K562 (cell line): ENCODE data around the gene FAM20C. TPM values are rescaled to one million over a fixed set of nuclear protein-coding genes. Genes with fewer than 3 reads are reported as not detected.
A peak's percentile ranks its signal among the peaks of the same experiment; 100 is the strongest.

ENCODE experiments used
- ATAC-seq: fragments of 200-7000 bp; cut with Tn5 transposase; 3 replicates; pipeline ENCODE4 v1.9.1; 2020; ENCODE audit warnings: moderate library complexity
- BruUV-seq: library from RNA; stranded (reverse); fragments of 400-500 nt; replicated peaks from 2 replicates; lab custom pipeline; 2021; lab: Mats Ljungman, UMichigan
- CTCF ChIA-PET: fragments of 300-600 bp; formaldehyde crosslinking; extraction: SDS; loops from one replicate; lab custom pipeline; 2021; ENCODE audit warnings: low intra/inter-chr PET ratio; lab: Yijun Ruan, JAX
- POLR2A ChIA-PET: fragments of 300-600, 350-650 bp; sonication (Branson Sonifier 250); formaldehyde crosslinking; extraction: SDS; loops from one replicate; lab custom pipeline; 2021; ENCODE audit warnings: antibody characterized with exemption, inconsistent platforms; lab: Yijun Ruan, JAX
- DNase-seq, 4 experiments: peaks; one replicate each; pipeline versions ENCODE4 v3.0.0 to v3.0.0-alpha.2; 2011 to 2018; ENCODE audit warnings: low spot score in 3 of 4, mixed read lengths in 3 of 4; ENCODE audit errors: extremely low read depth in 1 of 4
- FAIRE-seq: peaks from 2 replicates; lab custom pipeline; 2011; peaks lifted over from hg19 to GRCh38; lab: Jason Lieb, UNC
- H2AFZ ChIP-seq: 2 replicates; pipeline ENCODE4 v1.6.0; 2011; ENCODE audit warnings: low read depth, low read length, control low read depth, inconsistent platforms
- H3K27ac ChIP-seq: fragments of 200-600 bp; 3 replicates; pipeline ENCODE4 v1.8.0; 2011; ENCODE audit warnings: low read depth, mild to moderate bottlenecking, control low read depth, inconsistent platforms, low read length, moderate library complexity, mixed read lengths; ENCODE audit errors: extremely low read depth
- H3K27me3 ChIP-seq, 2 experiments: fragments of 300-600 bp in 1 of 2; 2 replicates in 1 of 2; 3 replicates in 1 of 2; pipeline versions ENCODE4 v1.6.0 to v1.8.0; 2011; ENCODE audit warnings: inconsistent platforms in 2 of 2, low read length in 2 of 2, mild to moderate bottlenecking in 1 of 2, mixed read lengths in 1 of 2, moderate library complexity in 1 of 2; ENCODE audit not compliant: control insufficient read depth in 2 of 2, insufficient read depth in 2 of 2
- H3K36me3 ChIP-seq: fragments of 300-600 bp; 3 replicates; pipeline ENCODE4 v1.8.0; 2011; ENCODE audit warnings: mild to moderate bottlenecking, low read length, inconsistent platforms; ENCODE audit not compliant: control insufficient read depth, insufficient read depth
- H3K4me1 ChIP-seq, 2 experiments: fragments of 200-600 bp in 1 of 2; replicated peaks in 1 of 2; 2 replicates in 1 of 2; 3 replicates in 1 of 2; pipeline versions ENCODE4 v1.5.1 to v1.8.0; 2011; ENCODE audit warnings: inconsistent platforms in 2 of 2, low read length in 2 of 2, mild to moderate bottlenecking in 1 of 2, mixed read lengths in 1 of 2, moderate library complexity in 1 of 2; ENCODE audit not compliant: control insufficient read depth in 2 of 2, insufficient read depth in 2 of 2
- H3K4me2 ChIP-seq: 2 replicates; pipeline ENCODE4 v1.6.1; 2011; ENCODE audit warnings: low read length, control low read depth, inconsistent platforms, mixed read lengths; ENCODE audit not compliant: insufficient read depth
- H3K4me3 ChIP-seq: fragments of 200-600 bp; sonication (generic), shearing (Covaris generic); 2 replicates; pipeline ENCODE4 v1.5.1; 2016; ENCODE audit warnings: control low read depth, inconsistent platforms
- H3K79me2 ChIP-seq: fragments of 200-600 bp; 3 replicates; pipeline ENCODE4 v1.8.0; 2011; ENCODE audit warnings: low read length, inconsistent platforms; ENCODE audit not compliant: control insufficient read depth, insufficient read depth
- H3K9ac ChIP-seq, 2 experiments: 2 replicates each; pipeline versions ENCODE4 v1.6.0 to v1.6.1; 2011; ENCODE audit warnings: low read depth in 2 of 2, low read length in 2 of 2, control low read depth in 1 of 2, inconsistent platforms in 1 of 2, mild to moderate bottlenecking in 1 of 2, mixed read lengths in 1 of 2; ENCODE audit not compliant: insufficient read depth in 1 of 2
- H3K9me1 ChIP-seq: one replicate; pipeline ENCODE4 v1.6.0; 2011; ENCODE audit warnings: inconsistent platforms, mild to moderate bottlenecking, low read length, moderate library complexity; ENCODE audit not compliant: control insufficient read depth, insufficient read depth
- H3K9me3 ChIP-seq: replicated peaks from 2 replicates; pipeline ENCODE4 v1.5.1; 2011; ENCODE audit warnings: low read depth, low read length, inconsistent platforms; ENCODE audit not compliant: control insufficient read depth, insufficient read depth
- H4K20me1 ChIP-seq: replicated peaks from 2 replicates; pipeline ENCODE4 v1.6.1; 2011; ENCODE audit warnings: low read length, inconsistent platforms, mixed read lengths; ENCODE audit not compliant: control insufficient read depth, insufficient read depth
- ARID1B ChIP-seq: fragments of 450-650 bp; IDR thresholded peaks from 2 replicates; pipeline ENCODE4 v1.6.1; 2016; ENCODE audit warnings: antibody characterized with exemption, mild to moderate bottlenecking, inconsistent platforms
- CBFA2T3 ChIP-seq: fragments of 450-650 bp; IDR thresholded peaks from 2 replicates; pipeline ENCODE4 v1.6.1; 2017
- CXXC5 ChIP-seq: fragments of 250-450 bp; sonication (Bioruptor Pico); IDR thresholded peaks from 2 replicates; pipeline ENCODE4 v1.8.0; 2022; ENCODE audit warnings: inconsistent platforms, mild to moderate bottlenecking, moderate library complexity
- DIDO1 ChIP-seq: fragments of 450-650 bp; IDR thresholded peaks from 2 replicates; pipeline ENCODE4 v1.6.1; 2016; ENCODE audit warnings: low read depth, missing biosample characterization, missing genetic modification characterization
- HMGXB4 ChIP-seq: sonication (generic); formaldehyde crosslinking; IDR thresholded peaks from 2 replicates; pipeline ENCODE4 v1.8.1; 2023; ENCODE audit warnings: mild to moderate bottlenecking, missing genetic modification reagents
- POLR3G ChIP-seq: IDR thresholded peaks from 2 replicates; pipeline ENCODE4 v1.6.1; 2011; ENCODE audit not compliant: insufficient read length, insufficient replicate concordance; ENCODE audit errors: extremely low read depth
- TAL1 ChIP-seq: fragments of 450-650 bp; IDR thresholded peaks from 2 replicates; pipeline ENCODE4 v1.6.1; 2016; ENCODE audit warnings: mild to moderate bottlenecking
- TCF3 ChIP-seq: sonication (generic); formaldehyde crosslinking; IDR thresholded peaks from 2 replicates; pipeline ENCODE4 v1.4.0; 2020; ENCODE audit warnings: mild to moderate bottlenecking, missing genetic modification reagents
- TEAD4 ChIP-seq, 2 experiments: sonication (generic) in 1 of 2; formaldehyde crosslinking in 1 of 2; IDR thresholded peaks; 2 replicates each; pipeline versions ENCODE4 v1.6.1 to v1.8.0; 2012 to 2022; ENCODE audit warnings: borderline replicate concordance in 1 of 2, inconsistent platforms in 1 of 2, low read length in 1 of 2, mild to moderate bottlenecking in 1 of 2, missing genetic modification reagents in 1 of 2
- ZC3H4 ChIP-seq: sonication (generic); formaldehyde crosslinking; IDR thresholded peaks from 2 replicates; pipeline ENCODE4 v1.9.0; 2021; ENCODE audit warnings: missing genetic modification reagents, borderline replicate concordance
- ZEB2 ChIP-seq: fragments of 450-650 bp; IDR thresholded peaks from 2 replicates; pipeline ENCODE4 v1.6.1; 2016
- ZNF143 ChIP-seq: sonication (generic); formaldehyde crosslinking; IDR thresholded peaks from 2 replicates; pipeline ENCODE4 v1.9.0; 2022; ENCODE audit warnings: mild to moderate bottlenecking, missing genetic modification reagents
- ZNF512 ChIP-seq: IDR thresholded peaks from 2 replicates; pipeline ENCODE4 v1.6.1; 2016; ENCODE audit warnings: missing genetic modification characterization, missing compliant biosample characterization
- WGBS: fragments of 100-300 bp; shearing (Covaris generic); methylation state at CpG from one replicate; pipeline ENCODE4 v1.1.6; 2016; ENCODE audit warnings: low coverage, mixed read lengths; ENCODE audit not compliant: insufficient coverage; ENCODE audit errors: missing lambda C conversion rate; 5-methylcytosine and 5-hydroxymethylcytosine counted together
- in situ Hi-C: fragments of 300-500 bp; cut with MboI; formaldehyde crosslinking; loops from 4 replicates; pipeline ENCODE4 v1.15.0; 2018; ENCODE audit warnings: inconsistent platforms, mixed read lengths
- intact Hi-C: fragments of 100-400 bp; cut with micrococcal nuclease; formaldehyde crosslinking; loops from 2 replicates; pipeline ENCODE4 v1.14.2; 2022
- polyA plus RNA-seq, 8 experiments: library from polyadenylated mRNA; depleted of rRNA in 4 of 8; stranded (reverse) in 5 of 8; unstranded in 3 of 8; fragments of >200 nt; fragmentation: Nextera tagmentation in 2 of 8; fragmentation: Illumina TruSeq in 1 of 8; extraction: Ambion mirVana in 2 of 8; extraction: Trizol in 1 of 8; gene quantifications; 2 replicates each; pipeline versions ENCODE4 v1.2.1 to v1.2.3, GENCODE V29; 2011 to 2014; ENCODE audit warnings: inconsistent platforms in 1 of 8, missing spikeins in 1 of 8
- total RNA-seq, 7 experiments: library from RNA; depleted of rRNA in 6 of 7; stranded (reverse); fragments of >200 nt in 6 of 7; fragmentation: Illumina TruSeq in 2 of 7; extraction: Trizol in 2 of 7; gene quantifications; 2 replicates each; pipeline versions ENCODE4 v1.2.1 to v1.2.3, GENCODE V29; 2011 to 2021; ENCODE audit warnings: low replicate concordance in 1 of 7
- TF ChIP-seq, protein P1 (sequence below): IDR thresholded peaks from 2 replicates; pipeline ENCODE4 v1.6.1; 2011; ENCODE audit warnings: borderline replicate concordance, low read depth, mild to moderate bottlenecking, moderate library complexity, low read length; ENCODE audit not compliant: insufficient read depth, poor library complexity, severe bottlenecking

FAM20C gene
- total and polyA plus RNA-seq, 9 of the 15 experiments (the other 6 are each of a cell fraction or from before 2014, with no cell fraction given) = 0.09 TPM; not detected in 8

DNA sequence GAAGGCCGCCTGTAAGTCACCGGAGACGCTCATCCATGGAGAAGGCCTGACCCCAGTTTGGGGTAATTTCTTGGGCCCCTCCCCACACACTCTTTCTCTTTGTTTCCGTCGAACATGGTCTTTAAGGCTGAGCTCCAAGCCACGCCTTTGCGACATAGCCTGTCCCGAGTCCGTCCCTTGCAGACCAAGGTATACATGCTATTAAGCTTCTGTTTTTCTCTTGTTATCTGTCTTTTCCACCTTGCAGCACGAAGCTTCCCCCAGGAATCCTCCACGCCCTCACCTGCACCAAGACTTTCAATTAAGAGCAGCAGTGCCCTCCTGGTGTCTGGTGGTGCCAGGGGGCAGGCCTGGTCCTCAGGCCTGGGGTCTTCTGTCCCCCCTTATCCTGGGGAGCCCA, 4.2 kb upstream of the FAM20C start:
- DNase-seq (peak; percentile 33 to 55 (median 44)), ATAC-seq (peak; percentile 70), FAIRE-seq (peak; percentile 42)
- BruUV-seq = no TSS peak
- WGBS = 0% methylated on average over 11 of the region's 11 CpGs
- Histone ChIP-seq H3K4me2 (no peak overlapping the region; the same call in 1 of the 2 replicates), H3K9ac (peak overlapping the region in 1 of 2 experiments; percentile 50; a peak in 1 of 4 replicates), H3K9me1 (peaks cover 3% of the 10 kb centered on the region), H3K27ac (no peak overlapping the region), H2AFZ (no peak overlapping the region), H4K20me1 (peaks cover 14% of the 10 kb centered on the region; the same call in 1 of the 2 replicates), H3K4me1 (peaks cover 0 to 52% of the 10 kb centered on the region in 2 experiments; a peak in 3 of 5 replicates), H3K79me2 (no peaks in the 10 kb centered on the region), H3K36me3 (no peaks in the 10 kb centered on the region), H3K4me3 (no peak overlapping the region), H3K9me3 (no peaks in the 10 kb centered on the region; the same call in 1 of the 2 replicates), H3K27me3 (peaks cover 63 to 84% of the 10 kb centered on the region in 2 experiments)
- intact Hi-C loops (no loop called here), in situ Hi-C loops (no loop called here)
- ChIA-PET CTCF (no interaction called here), POLR2A (interaction anchor here (1.3 to 1.5 kb wide), 2 partner anchors 9 to 13 kb away, joined by 3 to 6 read pairs; no protein-coding TSS in a partner anchor)
- no peak for TF ChIP-seq DIDO1
- TF ChIP-seq TEAD4 (IDR thresholded peaks at IDR 0.05; ENCODE audit: low read length) = 0 out of 2 replicates have a peak, but pooled peaks have one; percentile 34
- no peak for TF ChIP-seq TEAD4 (CRISPR knock-in tag; IDR thresholded peaks at IDR 0.05; ENCODE audit: borderline replicate concordance)
- peak; percentile 47 for TF ChIP-seq ARID1B
- TF ChIP-seq ZEB2 = 0 out of 2 replicates have a peak, but pooled peaks have one; percentile 20
- no peak for TF ChIP-seq ZC3H4 (CRISPR knock-in tag)
- TF ChIP-seq, protein P1, sequence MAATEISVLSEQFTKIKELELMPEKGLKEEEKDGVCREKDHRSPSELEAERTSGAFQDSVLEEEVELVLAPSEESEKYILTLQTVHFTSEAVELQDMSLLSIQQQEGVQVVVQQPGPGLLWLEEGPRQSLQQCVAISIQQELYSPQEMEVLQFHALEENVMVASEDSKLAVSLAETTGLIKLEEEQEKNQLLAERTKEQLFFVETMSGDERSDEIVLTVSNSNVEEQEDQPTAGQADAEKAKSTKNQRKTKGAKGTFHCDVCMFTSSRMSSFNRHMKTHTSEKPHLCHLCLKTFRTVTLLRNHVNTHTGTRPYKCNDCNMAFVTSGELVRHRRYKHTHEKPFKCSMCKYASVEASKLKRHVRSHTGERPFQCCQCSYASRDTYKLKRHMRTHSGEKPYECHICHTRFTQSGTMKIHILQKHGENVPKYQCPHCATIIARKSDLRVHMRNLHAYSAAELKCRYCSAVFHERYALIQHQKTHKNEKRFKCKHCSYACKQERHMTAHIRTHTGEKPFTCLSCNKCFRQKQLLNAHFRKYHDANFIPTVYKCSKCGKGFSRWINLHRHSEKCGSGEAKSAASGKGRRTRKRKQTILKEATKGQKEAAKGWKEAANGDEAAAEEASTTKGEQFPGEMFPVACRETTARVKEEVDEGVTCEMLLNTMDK = no peak
- TF ChIP-seq TCF3 (CRISPR knock-in tag) = peak; percentile 72
- no peak for TF ChIP-seq ZNF143
- TF ChIP-seq ZNF512 = no peak
- peak; percentile 49 for TF ChIP-seq CBFA2T3
- TF ChIP-seq HMGXB4 (CRISPR knock-in tag) = no peak
- no peak for TF ChIP-seq POLR3G
- TF ChIP-seq CXXC5 (CRISPR knock-in tag) = 0 out of 2 replicates have a peak, but pooled peaks have one; percentile 14
- TF ChIP-seq TAL1 = peak; percentile 45; the same call in 1 of the 2 replicates
